K562 (cell line): ENCODE data around the gene PLCB1. TPM values are rescaled to one million over a fixed set of nuclear protein-coding genes. Genes with fewer than 3 reads are reported as not detected.

ENCODE experiments used
- ATAC-seq: fragments of 200-7000 bp; cut with Tn5 transposase; 3 replicates; pipeline ENCODE4 v1.9.1; 2020; ENCODE audit warnings: moderate library complexity
- BruUV-seq: library from RNA; stranded (reverse); fragments of 400-500 nt; replicated peaks from 2 replicates; lab custom pipeline; 2021; lab: Mats Ljungman, UMichigan
- CTCF ChIA-PET: fragments of 300-600 bp; formaldehyde crosslinking; extraction: SDS; loops from one replicate; lab custom pipeline; 2021; ENCODE audit warnings: low intra/inter-chr PET ratio; lab: Yijun Ruan, JAX
- POLR2A ChIA-PET: fragments of 300-600, 350-650 bp; sonication (Branson Sonifier 250); formaldehyde crosslinking; extraction: SDS; loops from one replicate; lab custom pipeline; 2021; ENCODE audit warnings: antibody characterized with exemption, inconsistent platforms; lab: Yijun Ruan, JAX
- DNase-seq, 4 experiments: peaks; one replicate each; pipeline versions ENCODE4 v3.0.0 to v3.0.0-alpha.2; 2011 to 2018; ENCODE audit warnings: low spot score in 3 of 4, mixed read lengths in 3 of 4; ENCODE audit errors: extremely low read depth in 1 of 4
- FAIRE-seq: peaks from 2 replicates; lab custom pipeline; 2011; peaks lifted over from hg19 to GRCh38; lab: Jason Lieb, UNC
- H2AFZ ChIP-seq: 2 replicates; pipeline ENCODE4 v1.6.0; 2011; ENCODE audit warnings: low read depth, low read length, control low read depth, inconsistent platforms
- H3K27ac ChIP-seq: fragments of 200-600 bp; 3 replicates; pipeline ENCODE4 v1.8.0; 2011; ENCODE audit warnings: low read depth, mild to moderate bottlenecking, control low read depth, inconsistent platforms, low read length, moderate library complexity, mixed read lengths; ENCODE audit errors: extremely low read depth
- H3K27me3 ChIP-seq, 2 experiments: fragments of 300-600 bp in 1 of 2; 2 replicates in 1 of 2; 3 replicates in 1 of 2; pipeline versions ENCODE4 v1.6.0 to v1.8.0; 2011; ENCODE audit warnings: inconsistent platforms in 2 of 2, low read length in 2 of 2, mild to moderate bottlenecking in 1 of 2, mixed read lengths in 1 of 2, moderate library complexity in 1 of 2; ENCODE audit not compliant: control insufficient read depth in 2 of 2, insufficient read depth in 2 of 2
- H3K36me3 ChIP-seq: fragments of 300-600 bp; 3 replicates; pipeline ENCODE4 v1.8.0; 2011; ENCODE audit warnings: mild to moderate bottlenecking, low read length, inconsistent platforms; ENCODE audit not compliant: control insufficient read depth, insufficient read depth
- H3K4me1 ChIP-seq, 2 experiments: fragments of 200-600 bp in 1 of 2; replicated peaks in 1 of 2; 2 replicates in 1 of 2; 3 replicates in 1 of 2; pipeline versions ENCODE4 v1.5.1 to v1.8.0; 2011; ENCODE audit warnings: inconsistent platforms in 2 of 2, low read length in 2 of 2, mild to moderate bottlenecking in 1 of 2, mixed read lengths in 1 of 2, moderate library complexity in 1 of 2; ENCODE audit not compliant: control insufficient read depth in 2 of 2, insufficient read depth in 2 of 2
- H3K4me2 ChIP-seq: 2 replicates; pipeline ENCODE4 v1.6.1; 2011; ENCODE audit warnings: low read length, control low read depth, inconsistent platforms, mixed read lengths; ENCODE audit not compliant: insufficient read depth
- H3K4me3 ChIP-seq: fragments of 200-600 bp; sonication (generic), shearing (Covaris generic); 2 replicates; pipeline ENCODE4 v1.5.1; 2016; ENCODE audit warnings: control low read depth, inconsistent platforms
- H3K79me2 ChIP-seq: fragments of 200-600 bp; 3 replicates; pipeline ENCODE4 v1.8.0; 2011; ENCODE audit warnings: low read length, inconsistent platforms; ENCODE audit not compliant: control insufficient read depth, insufficient read depth
- H3K9ac ChIP-seq, 2 experiments: 2 replicates each; pipeline versions ENCODE4 v1.6.0 to v1.6.1; 2011; ENCODE audit warnings: low read depth in 2 of 2, low read length in 2 of 2, control low read depth in 1 of 2, inconsistent platforms in 1 of 2, mild to moderate bottlenecking in 1 of 2, mixed read lengths in 1 of 2; ENCODE audit not compliant: insufficient read depth in 1 of 2
- H3K9me1 ChIP-seq: one replicate; pipeline ENCODE4 v1.6.0; 2011; ENCODE audit warnings: inconsistent platforms, mild to moderate bottlenecking, low read length, moderate library complexity; ENCODE audit not compliant: control insufficient read depth, insufficient read depth
- H3K9me3 ChIP-seq: replicated peaks from 2 replicates; pipeline ENCODE4 v1.5.1; 2011; ENCODE audit warnings: low read depth, low read length, inconsistent platforms; ENCODE audit not compliant: control insufficient read depth, insufficient read depth
- H4K20me1 ChIP-seq: replicated peaks from 2 replicates; pipeline ENCODE4 v1.6.1; 2011; ENCODE audit warnings: low read length, inconsistent platforms, mixed read lengths; ENCODE audit not compliant: control insufficient read depth, insufficient read depth
- ELF4 ChIP-seq: fragments of 450-650 bp; formaldehyde crosslinking; IDR thresholded peaks from 2 replicates; pipeline ENCODE4 v1.4.0; 2022; ENCODE audit warnings: missing genetic modification characterization
- ETS1 ChIP-seq: conservative IDR thresholded peaks from 2 replicates; pipeline ENCODE4 v1.6.1; 2011; ENCODE audit warnings: low read depth, mild to moderate bottlenecking, low read length; ENCODE audit not compliant: control insufficient read depth
- ETS2 ChIP-seq: IDR thresholded peaks from 2 replicates; pipeline ENCODE4 v1.6.1; 2016; ENCODE audit warnings: borderline replicate concordance, missing genetic modification characterization, mild to moderate bottlenecking, moderate library complexity, missing compliant biosample characterization; ENCODE audit not compliant: poor library complexity, severe bottlenecking
- GTF2A2 ChIP-seq: IDR thresholded peaks from 2 replicates; pipeline ENCODE4 v1.6.1; 2016; ENCODE audit warnings: mild to moderate bottlenecking, missing genetic modification characterization, missing compliant biosample characterization
- MEIS2 ChIP-seq: fragments of 450-650 bp; IDR thresholded peaks from 2 replicates; pipeline ENCODE4 v1.6.1; 2014; ENCODE audit warnings: mild to moderate bottlenecking; ENCODE audit not compliant: partially characterized antibody
- TCFL5 ChIP-seq: fragments of 250-450 bp; sonication (Bioruptor Pico); conservative IDR thresholded peaks from 2 replicates; pipeline ENCODE4 v1.6.1; 2021; ENCODE audit warnings: mild to moderate bottlenecking, moderate library complexity, matching md5 sums
- ZEB2 ChIP-seq: fragments of 450-650 bp; IDR thresholded peaks from 2 replicates; pipeline ENCODE4 v1.6.1; 2016
- ZNF324 ChIP-seq: fragments of 250-450 bp; sonication (Bioruptor Pico); IDR thresholded peaks from 2 replicates; pipeline ENCODE4 v1.4.0; 2020; ENCODE audit warnings: mild to moderate bottlenecking
- ZNF584 ChIP-seq: fragments of 200-800 bp; sonication (Bioruptor generic); IDR thresholded peaks from 2 replicates; pipeline ENCODE4 v1.6.1; 2016; ENCODE audit warnings: low read depth, mild to moderate bottlenecking, missing genetic modification characterization, missing compliant biosample characterization
- ZNF830 ChIP-seq: fragments of 250-450 bp; sonication (Bioruptor Pico); IDR thresholded peaks from 2 replicates; pipeline ENCODE4 v1.5.0; 2021; ENCODE audit warnings: mild to moderate bottlenecking
- whole genome bisulfite sequencing: fragments of 100-300 bp; shearing (Covaris generic); methylation state at CpG from one replicate; pipeline ENCODE4 v1.1.6; 2016; ENCODE audit warnings: low coverage, mixed read lengths; ENCODE audit not compliant: insufficient coverage; ENCODE audit errors: missing lambda C conversion rate; 5-methylcytosine and 5-hydroxymethylcytosine counted together
- in situ Hi-C: fragments of 300-500 bp; cut with MboI; formaldehyde crosslinking; loops from 4 replicates; pipeline ENCODE4 v1.15.0; 2018; ENCODE audit warnings: inconsistent platforms, mixed read lengths
- intact Hi-C: fragments of 100-400 bp; cut with micrococcal nuclease; formaldehyde crosslinking; loops from 2 replicates; pipeline ENCODE4 v1.14.2; 2022
- polyA plus RNA-seq, 8 experiments: library from polyadenylated mRNA; depleted of rRNA in 4 of 8; stranded (reverse) in 5 of 8; unstranded in 3 of 8; fragments of >200 nt; fragmentation: Nextera tagmentation in 2 of 8; fragmentation: Illumina TruSeq in 1 of 8; extraction: Ambion mirVana in 2 of 8; extraction: Trizol in 1 of 8; gene quantifications; 2 replicates each; pipeline versions ENCODE4 v1.2.1 to v1.2.3, GENCODE V29; 2011 to 2014; ENCODE audit warnings: inconsistent platforms in 1 of 8, missing spikeins in 1 of 8
- total RNA-seq, 7 experiments: library from RNA; depleted of rRNA in 6 of 7; stranded (reverse); fragments of >200 nt in 6 of 7; fragmentation: Illumina TruSeq in 2 of 7; extraction: Trizol in 2 of 7; gene quantifications; 2 replicates each; pipeline versions ENCODE4 v1.2.1 to v1.2.3, GENCODE V29; 2011 to 2021; ENCODE audit warnings: low replicate concordance in 1 of 7
- TF ChIP-seq, protein P1 (sequence below): fragments of 250-450 bp; sonication (Bioruptor Pico); IDR thresholded peaks from 2 replicates; pipeline ENCODE4 v1.8.0; 2022; ENCODE audit warnings: moderate library complexity, mild to moderate bottlenecking, inconsistent platforms
- TF ChIP-seq, protein P2 (sequence below): fragments of 450-650 bp; IDR thresholded peaks from 2 replicates; pipeline ENCODE4 v1.6.1; 2016; ENCODE audit warnings: low read depth, mild to moderate bottlenecking, moderate library complexity

The PLCB1 gene
- total and polyA plus RNA-seq, 9 of the 15 experiments (the other 6 are each of a cell fraction or from before 2014, with no cell fraction given), result 0.34 to 3.1 (median 1.3) TPM

DNA sequence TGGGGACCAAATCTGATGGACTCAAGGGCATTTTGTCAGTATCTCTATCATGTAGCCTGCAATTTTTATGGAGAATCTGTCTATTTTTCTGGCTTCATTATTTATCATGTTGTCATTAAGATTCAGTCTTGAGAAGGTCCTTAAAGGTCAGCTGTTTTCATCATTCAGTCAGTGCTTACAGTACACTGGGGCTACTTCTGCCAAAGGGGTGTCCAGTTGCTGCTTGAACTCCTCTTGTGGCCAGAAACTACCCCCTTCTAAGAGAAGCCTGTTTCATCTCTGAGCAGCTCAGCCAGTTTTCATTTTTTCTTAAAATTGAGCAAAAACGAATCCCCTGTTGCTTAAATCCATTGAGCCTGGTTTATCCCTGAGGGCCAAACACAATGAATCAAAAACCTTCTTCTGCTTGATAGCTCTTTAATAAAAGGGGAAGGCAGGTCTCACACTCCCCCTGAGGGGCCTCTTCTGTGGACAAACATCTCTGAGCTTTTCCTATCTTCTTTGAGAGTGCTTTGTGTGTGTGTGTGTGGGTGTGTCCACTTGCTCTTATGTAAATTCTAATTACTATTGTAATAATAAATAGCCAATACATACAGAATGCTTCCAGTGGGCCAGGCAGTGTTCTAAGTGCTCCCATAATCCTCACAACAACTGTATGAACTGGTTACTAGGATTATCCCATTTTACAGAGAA is 172.2 kb downstream of the PLCB1 start:
- intact Hi-C loops, result loop anchor here (10.0 kb wide), 1 partner anchor 259 kb away; no protein-coding TSS in a partner anchor
- Histone ChIP-seq H2AFZ (no peak overlapping the region), H4K20me1 (no peaks in the 10 kb centered on the region), H3K9me3 (no peaks in the 10 kb centered on the region), H3K9ac (no peak overlapping the region), H3K4me2 (no peak overlapping the region), H3K79me2 (no peaks in the 10 kb centered on the region), H3K27ac (no peak overlapping the region), H3K4me3 (no peak overlapping the region), H3K27me3 (no peaks in the 10 kb centered on the region), H3K4me1 (no peaks in the 10 kb centered on the region), H3K9me1 (no peaks in the 10 kb centered on the region), H3K36me3 (no peaks in the 10 kb centered on the region)
- 0% methylated on average over 1 of the region's 1 CpG for WGBS
- ATAC-seq (no peak), DNase-seq (no peak), FAIRE-seq (no peak)
- BruUV-seq, result no TSS peak
- in situ Hi-C loops, result no loop called here
- POLR2A ChIA-PET, result no interaction called here
- CTCF ChIA-PET, result no interaction called here
- TF ChIP-seq TCFL5 (CRISPR knock-in tag) (no peak), ZNF324 (CRISPR knock-in tag) (no peak), ZEB2 (no peak), ETS2 (tag) (no peak), ELF4 (CRISPR knock-in tag) (no peak), ETS1 (no peak), GTF2A2 (no peak), ZNF830 (CRISPR knock-in tag) (no peak), MEIS2 (no peak), ZNF584 (CRISPR knock-in tag) (no peak)
- TF ChIP-seq, protein P1, sequence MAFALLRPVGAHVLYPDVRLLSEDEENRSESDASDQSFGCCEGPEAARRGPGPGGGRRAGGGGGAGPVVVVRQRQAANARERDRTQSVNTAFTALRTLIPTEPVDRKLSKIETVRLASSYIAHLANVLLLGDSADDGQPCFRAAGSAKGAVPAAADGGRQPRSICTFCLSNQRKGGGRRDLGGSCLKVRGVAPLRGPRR, result no peak
- TF ChIP-seq, protein P2, sequence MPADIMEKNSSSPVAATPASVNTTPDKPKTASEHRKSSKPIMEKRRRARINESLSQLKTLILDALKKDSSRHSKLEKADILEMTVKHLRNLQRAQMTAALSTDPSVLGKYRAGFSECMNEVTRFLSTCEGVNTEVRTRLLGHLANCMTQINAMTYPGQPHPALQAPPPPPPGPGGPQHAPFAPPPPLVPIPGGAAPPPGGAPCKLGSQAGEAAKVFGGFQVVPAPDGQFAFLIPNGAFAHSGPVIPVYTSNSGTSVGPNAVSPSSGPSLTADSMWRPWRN, result no peak
